CD8-positive, alpha-beta memory T cell (primary cell): ENCODE results near the gene CAPN14. TPM values are rescaled to one million over a fixed set of nuclear protein-coding genes. Genes with fewer than 3 reads are reported as not detected.

Experiments used
- CTCF ChIA-PET: fragments of 350-600 bp; sonication (Branson Sonifier 250); formaldehyde crosslinking; loops from one replicate; lab custom pipeline; 2021; ENCODE audit warnings: antibody characterized with exemption; lab: Charles Lee
- POLR2A ChIA-PET: fragments of 350-600 bp; sonication (Branson Sonifier 250); formaldehyde crosslinking; loops from one replicate; lab custom pipeline; 2021; ENCODE audit warnings: antibody characterized with exemption; lab: Charles Lee
- DNase-seq, 5 donors: peaks; one replicate each; pipeline versions ENCODE4 v3.0.0 to v3.0.0-alpha.2; 2020 to 2022; ENCODE audit warnings: mixed read lengths in 1 of 5
- H3K27ac ChIP-seq: one replicate; pipeline ENCODE4 v1.7.0; 2013; ENCODE audit warnings: low read depth, mild to moderate bottlenecking, low read length, moderate library complexity
- H3K27me3 ChIP-seq: 2 replicates; pipeline ENCODE4 v1.7.0; 2013; ENCODE audit warnings: low read length, mild to moderate bottlenecking; ENCODE audit not compliant: insufficient read depth, poor library complexity, severe bottlenecking
- H3K36me3 ChIP-seq: 2 replicates; pipeline ENCODE4 v1.7.0; 2013; ENCODE audit warnings: mild to moderate bottlenecking, low read length, moderate library complexity; ENCODE audit not compliant: insufficient read depth
- H3K4me1 ChIP-seq: 2 replicates; pipeline ENCODE4 v1.7.0; 2013; ENCODE audit warnings: mild to moderate bottlenecking, low read length, moderate library complexity; ENCODE audit not compliant: insufficient read depth
- H3K4me3 ChIP-seq: 2 replicates; pipeline ENCODE4 v1.7.0; 2013; ENCODE audit warnings: mild to moderate bottlenecking, low read length
- H3K9me3 ChIP-seq: 2 replicates; pipeline ENCODE4 v1.7.0; 2013; ENCODE audit warnings: mild to moderate bottlenecking, low read length
- H3K27ac Mint-ChIP-seq, 8 donors: one replicate each; pipeline ENCODE4 v1.8.0; 2020 to 2021; ENCODE audit warnings: mixed read lengths in 8 of 8, mild to moderate bottlenecking in 6 of 8, inconsistent platforms in 3 of 8, moderate library complexity in 3 of 8
- H3K27me3 Mint-ChIP-seq, 2 donors: one replicate each; pipeline ENCODE4 v1.8.0; 2020 to 2021; ENCODE audit warnings: mixed read lengths in 2 of 2, mild to moderate bottlenecking in 1 of 2, moderate library complexity in 1 of 2
- H3K36me3 Mint-ChIP-seq, 3 donors: one replicate each; pipeline ENCODE4 v1.8.0; 2020 to 2021; ENCODE audit warnings: mixed read lengths in 3 of 3, inconsistent platforms in 1 of 3, mild to moderate bottlenecking in 1 of 3
- H3K4me1 Mint-ChIP-seq, 3 donors: one replicate each; pipeline ENCODE4 v1.8.0; 2020 to 2021; ENCODE audit warnings: mixed read lengths in 3 of 3, inconsistent platforms in 1 of 3, mild to moderate bottlenecking in 1 of 3
- H3K4me3 Mint-ChIP-seq, 7 donors: one replicate each; pipeline ENCODE4 v1.8.0; 2020 to 2021; ENCODE audit warnings: mixed read lengths in 7 of 7, mild to moderate bottlenecking in 6 of 7, moderate library complexity in 4 of 7, inconsistent platforms in 2 of 7
- H3K9me3 Mint-ChIP-seq, 5 donors: one replicate each; pipeline ENCODE4 v1.8.0; 2020 to 2022; ENCODE audit warnings: mixed read lengths in 5 of 5, mild to moderate bottlenecking in 3 of 5, moderate library complexity in 2 of 5, inconsistent platforms in 1 of 5
- polyA plus RNA-seq: library from polyadenylated mRNA; unstranded; fragments of 300-500 nt; fragmentation: Illumina TruSeq; gene quantifications from one replicate; pipeline ENCODE4 v1.2.3, GENCODE V29; 2021
- total RNA-seq, 2 experiments: library from RNA; stranded (reverse); gene quantifications; one replicate each; pipeline ENCODE4 v1.2.3, GENCODE V29; 2021

CAPN14 gene
- total and polyA plus RNA-seq, 3 experiments from 2014 or later: 0.07 to 0.40 (median 0.31) TPM

DNA sequence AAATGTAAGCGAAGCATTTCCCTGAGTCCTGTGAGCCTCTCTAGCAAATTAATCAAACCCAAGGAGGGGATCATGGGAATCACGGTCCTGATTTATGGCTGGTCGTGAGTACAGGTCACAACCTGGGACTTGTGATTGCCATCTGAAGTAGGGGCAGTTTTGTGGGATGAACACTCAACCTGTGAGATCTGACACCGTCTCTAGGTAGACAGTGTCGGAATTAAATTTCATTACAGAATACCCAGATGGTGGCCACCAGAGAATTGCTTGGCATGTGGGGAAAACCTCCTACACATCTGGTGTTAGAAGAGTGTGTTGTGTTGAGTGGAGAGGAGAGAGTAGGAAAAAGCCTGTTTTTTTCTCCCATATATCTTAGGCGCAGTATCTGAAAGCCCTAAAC is 12.5 kb downstream of the CAPN14 start:
- Histone ChIP-seq H3K36me3 (no peaks in the 10 kb centered on the region), H3K4me1 (no peaks in the 10 kb centered on the region), H3K27ac (no peak overlapping the region), H3K9me3 (no peaks in the 10 kb centered on the region), H3K4me3 (no peak overlapping the region), H3K27me3 (no peaks in the 10 kb centered on the region)
- ChIA-PET POLR2A (no interaction called here), CTCF (no interaction called here)
- no peak for DNase-seq
- Mint-ChIP-seq H3K27me3 (peaks cover 4 to 5% of the 10 kb centered on the region in 2 donors), H3K36me3 (no peaks in the 10 kb centered on the region), H3K27ac (no peak overlapping the region), H3K9me3 (no peaks in the 10 kb centered on the region), H3K4me3 (no peak overlapping the region), H3K4me1 (no peaks in the 10 kb centered on the region)

- H3K27ac ChIP-seq: no peak overlapping the region
- no peaks in the 10 kb centered on the region for H3K4me1 ChIP-seq
- Mint-ChIP-seq H3K9me3 (no peaks in the 10 kb centered on the region), H3K27me3 (peaks cover 2 to 5% of the 10 kb centered on the region in 2 donors), H3K4me1 (no peaks in the 10 kb centered on the region), H3K36me3 (no peaks in the 10 kb centered on the region), H3K4me3 (no peak overlapping the region), H3K27ac (no peak overlapping the region)
- DNase-seq: no peak
- no peaks in the 10 kb centered on the region for H3K9me3 ChIP-seq
- no peaks in the 10 kb centered on the region for H3K36me3 ChIP-seq
- no peak overlapping the region for H3K4me3 ChIP-seq
- CTCF ChIA-PET: no interaction called here
- POLR2A ChIA-PET: no interaction called here
- no peaks in the 10 kb centered on the region for H3K27me3 ChIP-seq
Measured at GRCh38 chr2:31203916-31204315, 13.4 kb downstream of the CAPN14 start.

GRCh38 chr2:31202833-31203232 is 14.5 kb downstream of the CAPN14 start:
- Mint-ChIP-seq H3K9me3 (no peaks in the 10 kb centered on the region), H3K4me1 (no peaks in the 10 kb centered on the region), H3K36me3 (no peaks in the 10 kb centered on the region), H3K27me3 (peaks cover 2 to 5% of the 10 kb centered on the region in 2 donors), H3K4me3 (no peak overlapping the region), H3K27ac (no peak overlapping the region)
- no peaks in the 10 kb centered on the region for H3K9me3 ChIP-seq
- ChIA-PET POLR2A (no interaction called here), CTCF (no interaction called here)
- no peaks in the 10 kb centered on the region for H3K4me1 ChIP-seq
- H3K27ac ChIP-seq: no peak overlapping the region
- H3K36me3 ChIP-seq: no peaks in the 10 kb centered on the region
- no peaks in the 10 kb centered on the region for H3K27me3 ChIP-seq
- DNase-seq: no peak
- no peak overlapping the region for H3K4me3 ChIP-seq

DNA sequence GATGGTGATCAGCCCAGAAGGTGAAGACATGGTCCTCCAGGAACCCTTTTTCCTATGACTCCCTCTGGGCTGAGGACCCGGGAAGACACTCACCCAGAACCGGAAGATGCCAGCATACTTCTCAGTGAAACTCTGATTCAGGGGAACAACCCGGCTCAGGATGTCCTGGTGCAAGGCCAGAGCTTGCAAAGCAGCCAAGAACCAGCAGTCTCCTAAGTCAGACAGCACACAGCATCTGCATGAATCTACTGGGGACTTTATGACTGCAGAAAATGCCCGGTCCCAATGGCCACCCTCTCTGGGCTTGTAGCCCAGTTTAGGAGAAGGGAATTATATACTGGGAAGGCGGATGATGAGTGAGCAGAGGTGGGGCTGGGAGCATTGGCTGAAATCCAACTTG is 15.3 kb downstream of the CAPN14 start:
- Mint-ChIP-seq H3K4me3 (no peak overlapping the region), H3K36me3 (no peaks in the 10 kb centered on the region), H3K9me3 (no peaks in the 10 kb centered on the region), H3K27me3 (peaks cover 2 to 5% of the 10 kb centered on the region in 2 donors), H3K4me1 (no peaks in the 10 kb centered on the region), H3K27ac (no peak overlapping the region)
- Histone ChIP-seq H3K4me1 (no peaks in the 10 kb centered on the region), H3K4me3 (no peak overlapping the region), H3K36me3 (no peaks in the 10 kb centered on the region), H3K27me3 (no peaks in the 10 kb centered on the region), H3K27ac (no peak overlapping the region), H3K9me3 (no peaks in the 10 kb centered on the region)
- POLR2A ChIA-PET: no interaction called here
- DNase-seq: no peak
- CTCF ChIA-PET: no interaction called here

DNA sequence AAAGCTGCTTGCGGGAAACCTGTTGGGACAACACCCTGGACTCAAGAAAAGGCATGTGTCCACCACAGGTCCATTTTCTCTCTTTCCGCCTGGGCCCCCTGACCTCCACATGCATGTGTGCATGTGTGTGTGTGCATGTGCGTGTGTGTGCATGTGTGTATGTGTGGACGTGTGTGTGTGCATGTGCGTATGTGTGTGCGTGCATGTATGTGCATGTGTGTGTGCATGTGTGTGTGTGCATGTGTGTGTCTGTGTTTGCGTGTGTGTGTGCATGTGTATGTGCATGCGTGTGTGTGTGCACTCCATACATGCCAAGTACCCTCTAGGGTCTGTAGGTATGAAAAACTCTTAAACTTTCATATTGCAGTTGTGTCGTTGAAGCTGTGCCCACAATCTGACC is 16.3 kb downstream of the CAPN14 start:
- Histone ChIP-seq H3K27me3 (no peaks in the 10 kb centered on the region), H3K9me3 (no peaks in the 10 kb centered on the region), H3K4me1 (no peaks in the 10 kb centered on the region), H3K4me3 (no peak overlapping the region), H3K36me3 (no peaks in the 10 kb centered on the region), H3K27ac (no peak overlapping the region)
- Mint-ChIP-seq H3K9me3 (no peaks in the 10 kb centered on the region), H3K27ac (no peak overlapping the region), H3K36me3 (no peaks in the 10 kb centered on the region), H3K4me1 (no peaks in the 10 kb centered on the region), H3K4me3 (no peak overlapping the region), H3K27me3 (peaks cover 2 to 5% of the 10 kb centered on the region in 2 donors)
- DNase-seq: no peak
- ChIA-PET POLR2A (no interaction called here), CTCF (no interaction called here)

GRCh38 chr2:31199206-31199605 is 18.1 kb downstream of the CAPN14 start:
- DNase-seq: no peak
- H3K27me3 Mint-ChIP-seq: peaks cover 0 to 2% of the 10 kb centered on the region in 2 donors
- no peak overlapping the region for H3K27ac Mint-ChIP-seq
- H3K36me3 ChIP-seq: no peaks in the 10 kb centered on the region
- no peaks in the 10 kb centered on the region for H3K9me3 ChIP-seq
- H3K4me3 ChIP-seq: no peak overlapping the region
- H3K27me3 ChIP-seq: no peaks in the 10 kb centered on the region
- no peaks in the 10 kb centered on the region for H3K4me1 ChIP-seq
- ChIA-PET POLR2A (no interaction called here), CTCF (no interaction called here)
- no peaks in the 10 kb centered on the region for H3K9me3 Mint-ChIP-seq
- H3K36me3 Mint-ChIP-seq: no peaks in the 10 kb centered on the region
- no peak overlapping the region for H3K4me3 Mint-ChIP-seq
- H3K27ac ChIP-seq: no peak overlapping the region
- no peaks in the 10 kb centered on the region for H3K4me1 Mint-ChIP-seq

DNA sequence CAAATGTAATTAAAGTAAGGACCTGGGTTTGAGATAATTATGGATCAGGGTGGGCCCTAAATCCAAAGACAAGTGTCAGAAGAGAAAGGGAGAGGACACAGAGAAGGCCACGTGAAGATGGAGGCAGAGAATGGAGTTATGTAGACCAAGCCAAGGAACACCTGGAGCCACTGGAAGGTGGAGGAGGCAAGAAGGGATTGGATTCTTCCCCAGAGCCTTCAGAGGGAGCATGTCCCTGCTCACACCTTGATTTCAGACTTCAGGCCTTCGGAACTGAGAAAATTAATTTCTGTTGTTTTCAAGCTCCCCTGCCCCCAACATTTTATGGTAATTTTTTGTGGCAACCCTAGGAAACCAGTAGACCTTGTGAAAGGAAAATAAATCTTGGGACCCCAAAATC is 19.6 kb downstream of the CAPN14 start:
- H3K9me3 Mint-ChIP-seq: no peaks in the 10 kb centered on the region
- H3K4me3 Mint-ChIP-seq: no peak overlapping the region
- Histone ChIP-seq H3K4me1 (no peaks in the 10 kb centered on the region), H3K4me3 (no peak overlapping the region), H3K27ac (no peak overlapping the region), H3K9me3 (no peaks in the 10 kb centered on the region), H3K36me3 (no peaks in the 10 kb centered on the region), H3K27me3 (no peaks in the 10 kb centered on the region)
- POLR2A ChIA-PET: no interaction called here
- no peaks in the 10 kb centered on the region for H3K4me1 Mint-ChIP-seq
- H3K36me3 Mint-ChIP-seq: no peaks in the 10 kb centered on the region
- H3K27ac Mint-ChIP-seq: no peak overlapping the region
- H3K27me3 Mint-ChIP-seq: peaks cover 0 to 2% of the 10 kb centered on the region in 2 donors
- CTCF ChIA-PET: no interaction called here
- DNase-seq: no peak

GRCh38 chr2:31197166-31197565 is 20.1 kb downstream of the CAPN14 start:
- H3K4me1 Mint-ChIP-seq: no peaks in the 10 kb centered on the region
- H3K4me1 ChIP-seq: no peaks in the 10 kb centered on the region
- no peak overlapping the region for H3K27ac ChIP-seq
- ChIA-PET POLR2A (no interaction called here), CTCF (no interaction called here)
- peaks cover 0 to 2% of the 10 kb centered on the region in 2 donors for H3K27me3 Mint-ChIP-seq
- H3K4me3 ChIP-seq: no peak overlapping the region
- no peaks in the 10 kb centered on the region for H3K9me3 ChIP-seq
- H3K36me3 ChIP-seq: no peaks in the 10 kb centered on the region
- DNase-seq: no peak
- no peak overlapping the region for H3K4me3 Mint-ChIP-seq
- no peaks in the 10 kb centered on the region for H3K36me3 Mint-ChIP-seq
- no peaks in the 10 kb centered on the region for H3K27me3 ChIP-seq
- H3K27ac Mint-ChIP-seq: no peak overlapping the region
- H3K9me3 Mint-ChIP-seq: no peaks in the 10 kb centered on the region

DNA sequence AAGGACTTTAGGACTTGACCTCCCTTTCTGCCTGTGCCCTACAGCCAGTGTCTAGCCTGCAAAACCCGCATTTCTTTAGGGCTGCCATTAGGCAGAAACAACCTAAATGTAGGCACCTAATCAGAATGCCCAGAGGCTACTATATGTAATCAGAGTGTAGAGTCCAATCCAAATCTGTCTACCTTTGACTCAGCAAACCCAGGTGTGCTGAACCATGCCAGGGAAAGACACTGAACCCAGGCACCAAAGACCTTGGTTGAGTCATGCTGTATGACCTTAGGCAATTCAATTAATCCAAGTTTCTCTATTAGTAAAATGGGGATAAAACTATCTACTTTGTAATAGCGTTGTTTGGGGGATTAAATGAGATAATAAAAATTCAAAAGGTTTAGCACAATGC is 20.7 kb downstream of the CAPN14 start:
- no peak for DNase-seq
- Histone ChIP-seq H3K9me3 (no peaks in the 10 kb centered on the region), H3K36me3 (no peaks in the 10 kb centered on the region), H3K4me3 (no peak overlapping the region), H3K4me1 (no peaks in the 10 kb centered on the region), H3K27me3 (no peaks in the 10 kb centered on the region), H3K27ac (no peak overlapping the region)
- H3K27me3 Mint-ChIP-seq: peaks cover 0 to 2% of the 10 kb centered on the region in 2 donors
- H3K9me3 Mint-ChIP-seq: no peaks in the 10 kb centered on the region
- ChIA-PET POLR2A (no interaction called here), CTCF (no interaction called here)
- no peaks in the 10 kb centered on the region for H3K4me1 Mint-ChIP-seq
- no peak overlapping the region for H3K4me3 Mint-ChIP-seq
- no peak overlapping the region for H3K27ac Mint-ChIP-seq
- no peaks in the 10 kb centered on the region for H3K36me3 Mint-ChIP-seq
